ENCODE measurements around the gene TSN. TPM values are rescaled to one million over a fixed set of nuclear protein-coding genes. Genes with fewer than 3 reads are reported as not detected.
A peak's percentile ranks its signal among the peaks of the same experiment; 100 is the strongest.

Gene TSN
- total RNA-seq, 1 experiment from 2014 or later: 102 TPM

GRCh38 chr2:121735518-121736074, 19.9 kb upstream of the TSN start:
- no peak for TF ChIP-seq CTCF (conservative IDR thresholded peaks at IDR 0.05)
- WGBS (ENCODE audit: extremely low coverage, insufficient read length, low lambda C conversion rate): no CpG with 5 or more reads among the region's 10 CpGs
- Histone ChIP-seq H4K20me1 (ENCODE audit: control insufficient read depth, insufficient read depth, insufficient read length) (no peaks in the 10 kb centered on the region), H3K56ac (ENCODE audit: insufficient read length, low read depth, low read length) (no peak overlapping the region), H3K9me3 (ENCODE audit: control insufficient read depth, low read depth, low read length) (no peaks in the 10 kb centered on the region), H2BK15ac (ENCODE audit: low read depth, low read length) (no peak overlapping the region), H3K4me1 (ENCODE audit: insufficient read depth, low read length) (no peaks in the 10 kb centered on the region), H2BK5ac (ENCODE audit: insufficient read length, low read length) (no peak overlapping the region), H3K27ac (ENCODE audit: insufficient read length, low read depth, low read length) (no peak overlapping the region), H3K18ac (ENCODE audit: insufficient read length, low read depth, low read length) (no peak overlapping the region), H3K4me2 (ENCODE audit: insufficient read depth, insufficient read length, low read length) (peak overlapping the region; percentile 92), H3T11ph (ENCODE audit: low read length) (no peak overlapping the region), H3K9ac (ENCODE audit: extremely low read depth, insufficient read length, low read length) (peak overlapping the region; percentile 93), H3K4ac (ENCODE audit: low read depth, low read length) (no peak overlapping the region), H4K8ac (replicated peaks; ENCODE audit: insufficient read length, low read depth, low read length) (no peak overlapping the region), H4K5ac (ENCODE audit: insufficient read length, low read depth, low read length) (no peak overlapping the region), H2AFZ (ENCODE audit: low read length) (no peak overlapping the region), H3K23me2 (ENCODE audit: insufficient read length, low read depth, low read length, poor library complexity, severe bottlenecking) (peaks cover 8% of the 10 kb centered on the region), H3K27me3 (ENCODE audit: insufficient read depth, low read length) (no peaks in the 10 kb centered on the region), H2AK5ac (ENCODE audit: insufficient read length, low read length) (no peak overlapping the region), H3K14ac (ENCODE audit: insufficient read depth, low read length) (no peak overlapping the region), H3K23ac (ENCODE audit: insufficient read length, low read depth, low read length) (no peak overlapping the region), H2BK12ac (ENCODE audit: insufficient read length, low read depth, low read length) (no peak overlapping the region), H3K79me2 (ENCODE audit: insufficient read depth, low read length) (peaks cover 11% of the 10 kb centered on the region), H3K79me1 (ENCODE audit: insufficient read depth, low read depth, low read length, poor library complexity, severe bottlenecking) (peaks cover 6% of the 10 kb centered on the region), H2BK120ac (ENCODE audit: low read depth, low read length, poor library complexity, severe bottlenecking) (no peak overlapping the region), H4K91ac (ENCODE audit: insufficient read length, low read depth, low read length) (no peak overlapping the region), H2BK20ac (ENCODE audit: low read depth, low read length, poor library complexity, severe bottlenecking) (no peak overlapping the region)
- H3K27me3 Mint-ChIP-seq (ENCODE audit: low read depth): no peaks in the 10 kb centered on the region; the same call in none of the 2 replicates
- H3K36me3 Mint-ChIP-seq (ENCODE audit: insufficient read depth in 1 of 3, low read depth in 3 of 3): peaks cover 27 to 52% (median 40%) of the 10 kb centered on the region in 3 experiments
- peak overlapping the region; percentile 98 to 99 for H3K4me3 Mint-ChIP-seq
- peaks cover 5 to 17% of the 10 kb centered on the region in 2 experiments for H3K4me1 Mint-ChIP-seq
- DNase-seq: no peak
- H3K27ac Mint-ChIP-seq: peak overlapping the region; percentile 8 to 96 (median 13); a peak in 2 of 7 replicates
- no peaks in the 10 kb centered on the region for H3K9me3 Mint-ChIP-seq
